ENCODE results near the gene RGS10.

DNA sequence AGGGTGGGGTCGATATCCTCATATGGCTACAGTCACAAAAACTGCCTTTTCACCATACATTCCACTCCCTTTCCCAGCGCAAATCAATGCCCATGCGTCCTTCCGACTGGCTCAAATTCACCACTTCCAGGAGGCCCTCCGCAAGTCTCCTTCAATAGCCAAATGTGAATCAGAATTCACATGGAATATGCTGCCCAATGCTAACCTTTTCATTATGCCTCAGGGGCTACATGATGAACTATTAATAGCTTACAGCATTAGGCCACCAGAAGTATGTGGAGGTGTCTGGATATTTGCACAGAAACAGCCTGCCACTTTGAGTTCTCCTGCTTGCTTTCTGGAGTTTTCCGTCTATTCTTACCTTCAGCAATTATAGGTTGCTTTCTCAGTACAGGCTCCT is 27.7 kb downstream of the RGS10 start:
- TF ChIP-seq, protein P1, sequence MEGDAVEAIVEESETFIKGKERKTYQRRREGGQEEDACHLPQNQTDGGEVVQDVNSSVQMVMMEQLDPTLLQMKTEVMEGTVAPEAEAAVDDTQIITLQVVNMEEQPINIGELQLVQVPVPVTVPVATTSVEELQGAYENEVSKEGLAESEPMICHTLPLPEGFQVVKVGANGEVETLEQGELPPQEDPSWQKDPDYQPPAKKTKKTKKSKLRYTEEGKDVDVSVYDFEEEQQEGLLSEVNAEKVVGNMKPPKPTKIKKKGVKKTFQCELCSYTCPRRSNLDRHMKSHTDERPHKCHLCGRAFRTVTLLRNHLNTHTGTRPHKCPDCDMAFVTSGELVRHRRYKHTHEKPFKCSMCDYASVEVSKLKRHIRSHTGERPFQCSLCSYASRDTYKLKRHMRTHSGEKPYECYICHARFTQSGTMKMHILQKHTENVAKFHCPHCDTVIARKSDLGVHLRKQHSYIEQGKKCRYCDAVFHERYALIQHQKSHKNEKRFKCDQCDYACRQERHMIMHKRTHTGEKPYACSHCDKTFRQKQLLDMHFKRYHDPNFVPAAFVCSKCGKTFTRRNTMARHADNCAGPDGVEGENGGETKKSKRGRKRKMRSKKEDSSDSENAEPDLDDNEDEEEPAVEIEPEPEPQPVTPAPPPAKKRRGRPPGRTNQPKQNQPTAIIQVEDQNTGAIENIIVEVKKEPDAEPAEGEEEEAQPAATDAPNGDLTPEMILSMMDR (IDR thresholded peaks at IDR 0.05; ENCODE audit: borderline replicate concordance, extremely low read depth, low read length, poor library complexity, severe bottlenecking): no peak
- no peak for TF ChIP-seq EZH2 (IDR thresholded peaks at IDR 0.05; ENCODE audit: borderline replicate concordance, low read depth, low read length, severe bottlenecking)

Measured in DND-41 (cell line).